SKM-1 (cell line): ENCODE data around the gene SHROOM1.

Experiments used
- DNase-seq: peaks from one replicate; lab custom pipeline; 2025; ENCODE audit not compliant: unreplicated experiment; lab: John Stamatoyannopoulos, UW

SHROOM1 gene

GRCh38 chr5:132781029-132781428 lies 49.4 kb downstream of the SHROOM1 start:
- no peak for DNase-seq

GRCh38 chr5:132780577-132780976 lies 49.9 kb downstream of the SHROOM1 start:
- no peak for DNase-seq

DNA sequence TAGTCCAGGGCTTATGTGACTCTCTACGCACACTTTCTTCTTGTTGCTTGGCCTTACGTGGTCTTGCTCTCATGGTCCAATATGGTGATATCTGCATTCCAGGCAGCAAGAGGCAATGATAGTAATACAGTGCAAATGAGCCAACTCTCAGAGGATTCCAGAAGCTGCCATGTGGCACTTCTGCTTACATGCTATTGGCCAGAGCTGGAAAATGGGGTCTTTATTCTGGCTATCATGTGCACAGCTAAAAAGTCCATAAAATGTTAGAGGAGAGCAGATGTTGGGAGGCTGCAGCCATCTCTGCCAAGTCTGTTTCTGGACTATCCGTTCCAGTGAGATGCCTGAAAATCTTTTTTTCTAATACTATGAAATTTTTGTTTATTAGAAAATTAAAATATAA lies 50.5 kb downstream of the SHROOM1 start:
- DNase-seq: no peak

- DNase-seq: no peak
Observed at GRCh38 chr5:132778856-132779255, 51.6 kb downstream of the SHROOM1 start.

- no peak for DNase-seq
Observed at GRCh38 chr5:132778129-132778528, 52.3 kb downstream of the SHROOM1 start.

DNA sequence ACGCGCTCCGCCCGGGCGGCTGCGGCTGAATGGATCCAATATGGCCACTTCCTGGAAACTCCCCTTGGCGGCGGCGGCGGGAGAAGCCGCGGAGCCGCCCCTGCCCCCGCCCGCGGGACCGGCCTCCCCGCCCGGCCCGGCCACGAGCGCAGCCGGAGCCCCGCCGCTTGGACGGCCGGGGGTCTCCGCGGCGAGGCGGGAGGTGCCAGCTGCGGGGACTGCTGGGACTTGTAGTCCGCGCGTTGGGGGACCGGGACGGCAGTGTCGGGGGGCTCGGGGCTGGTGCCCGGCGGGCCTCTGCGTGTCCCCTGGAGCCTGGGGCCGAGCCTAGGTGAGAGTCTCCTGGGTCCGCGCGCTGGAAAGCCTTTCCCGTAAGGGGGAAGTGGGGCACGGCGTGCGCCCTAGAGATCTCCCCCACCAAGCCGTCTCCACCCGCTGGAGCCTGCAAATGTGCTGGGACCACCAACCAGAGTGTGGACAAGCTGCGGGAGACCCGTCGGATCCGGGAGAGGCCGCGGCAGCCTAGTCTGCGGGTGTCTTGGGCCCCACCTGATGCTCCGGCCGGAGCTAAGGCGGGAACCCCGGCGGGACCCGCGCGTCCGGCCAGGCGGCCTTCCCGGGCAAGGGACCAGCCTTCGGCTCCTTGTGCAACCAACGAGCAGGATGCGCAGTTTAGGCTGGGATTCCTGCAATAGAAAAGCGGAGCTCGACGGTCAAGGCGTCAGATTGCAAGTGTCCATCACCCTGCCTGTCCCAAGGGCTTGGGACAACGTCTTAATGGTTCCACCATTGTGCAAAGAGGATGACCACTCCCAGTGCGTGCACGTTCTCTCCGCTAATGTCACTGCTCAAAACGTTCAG lies 53.0 kb downstream of the SHROOM1 start, which contains the start of gene SEPTIN8:
Gene SEPTIN8, minus strand, starts transcription at position 31 of the 861 bp plus-strand sequence. CDS start 102 bp downstream, outside the sequence.
- no peak for DNase-seq

DNA sequence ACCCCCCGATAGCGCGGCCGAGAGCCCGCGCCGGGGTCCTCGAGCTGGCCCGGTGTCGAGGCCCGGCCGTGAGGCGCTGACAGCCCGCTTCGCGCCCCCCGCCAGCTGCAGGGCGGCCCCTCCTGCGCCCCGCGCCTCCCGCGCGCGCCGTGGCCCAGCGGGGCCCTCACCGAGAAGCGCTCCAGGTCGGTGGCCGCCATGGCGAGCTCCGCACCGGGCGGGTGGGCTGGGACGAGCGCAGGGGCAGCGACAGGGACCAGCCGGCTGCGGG lies 53.6 kb downstream of the SHROOM1 start:
- DNase-seq: no peak

GRCh38 chr5:132776131-132776937 lies 54.1 kb downstream of the SHROOM1 start:
- DNase-seq: no peak

GRCh38 chr5:132775476-132775961 lies 54.9 kb downstream of the SHROOM1 start:
- no peak for DNase-seq

- no peak for DNase-seq
Observed at GRCh38 chr5:132774896-132775295, 55.6 kb downstream of the SHROOM1 start.

DNA sequence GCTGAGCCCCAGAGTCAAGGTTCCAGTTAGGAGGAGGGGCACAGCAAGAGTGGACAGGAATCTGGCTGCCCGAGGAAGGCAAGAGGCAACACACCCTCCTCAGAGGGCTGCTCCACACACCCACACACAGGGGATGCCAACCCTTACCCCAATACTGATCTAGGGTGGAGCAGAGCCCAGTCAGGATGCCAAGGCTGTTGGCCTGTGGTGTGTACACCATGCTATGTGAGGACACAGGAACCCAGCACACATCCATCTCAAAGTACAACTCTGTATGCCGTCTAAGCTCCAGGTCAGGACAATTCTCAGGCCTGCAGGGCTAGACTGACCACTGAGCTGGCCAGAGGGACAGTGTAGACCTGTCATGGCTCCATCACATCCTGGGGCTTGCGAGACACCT lies 56.0 kb downstream of the SHROOM1 start:
- no peak for DNase-seq

- DNase-seq: no peak
Observed at GRCh38 chr5:132773601-132774355, 56.7 kb downstream of the SHROOM1 start.

DNA sequence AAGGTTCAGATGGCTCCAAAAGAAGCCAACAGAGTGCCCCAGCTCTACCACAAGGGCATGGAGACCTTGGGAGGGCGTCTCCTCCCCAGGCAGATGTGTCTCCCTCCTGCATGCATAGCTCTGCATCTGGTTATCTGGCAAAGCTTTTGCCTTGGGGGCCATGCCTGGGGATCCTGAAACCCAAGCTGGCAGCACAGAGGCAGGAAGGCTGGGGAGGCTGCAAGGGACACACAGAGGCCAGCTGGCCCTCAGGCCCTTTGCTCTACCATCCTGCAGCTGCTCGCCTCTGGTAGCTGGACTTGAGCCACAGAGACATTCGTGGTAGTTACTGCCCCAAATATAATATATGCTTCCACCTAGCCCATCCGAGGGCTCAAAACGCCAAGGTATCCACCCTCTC lies 57.3 kb downstream of the SHROOM1 start:
- DNase-seq: no peak

GRCh38 chr5:132772291-132773070 lies 58.0 kb downstream of the SHROOM1 start:
- DNase-seq: no peak
